Gastroesophageal sphincter (tissue), 3 donors: ENCODE data around the gene TAOK3.

Source experiments
- POLR2AphosphoS5 ChIP-seq: sonication (generic); formaldehyde crosslinking; IDR thresholded peaks from one replicate; pipeline ENCODE4 v1.6.1; 2017; ENCODE audit warnings: antibody characterized with exemption
- TF ChIP-seq, protein P1 (sequence below), 4 experiments: fragments of 200-600 bp in 2 of 4; fragments of 450-650 bp in 2 of 4; sonication (generic) in 1 of 4; IDR thresholded peaks; one replicate each; pipeline ENCODE4 v1.5.1; 2017 to 2019; ENCODE audit warnings: antibody characterized with exemption in 4 of 4, mild to moderate bottlenecking in 2 of 4, moderate library complexity in 2 of 4

DNA sequence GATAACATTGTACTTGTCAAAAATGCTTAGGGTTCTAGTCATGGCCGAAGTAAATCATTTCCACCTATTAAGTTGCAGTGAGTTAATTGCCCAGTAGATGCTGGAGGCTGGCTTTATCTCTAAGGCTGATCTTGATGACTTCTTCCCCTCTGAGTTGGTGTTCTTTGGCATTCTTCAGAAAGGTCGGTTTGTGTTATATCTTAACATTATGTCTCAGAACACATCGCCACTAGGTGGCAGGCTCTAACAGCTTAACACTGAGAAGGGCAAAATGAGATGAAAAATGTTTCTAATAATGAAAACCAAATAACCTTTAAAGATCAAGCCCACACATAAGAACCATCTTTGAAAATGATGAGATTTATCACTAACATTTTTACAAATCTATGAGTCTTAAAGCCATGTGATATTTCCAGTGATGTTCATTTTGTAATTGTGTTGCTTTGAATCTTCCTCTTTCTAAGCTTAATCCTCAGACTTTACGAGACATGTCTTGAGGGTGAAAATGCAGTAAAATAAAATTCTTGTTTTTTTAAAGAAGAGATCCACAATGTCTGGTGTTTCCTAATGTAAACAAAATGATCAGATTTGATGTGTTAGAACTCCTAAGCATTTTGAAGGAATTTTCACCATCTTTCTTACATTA is 32.3 kb upstream of the TAOK3 start:
- TF ChIP-seq, protein P1, sequence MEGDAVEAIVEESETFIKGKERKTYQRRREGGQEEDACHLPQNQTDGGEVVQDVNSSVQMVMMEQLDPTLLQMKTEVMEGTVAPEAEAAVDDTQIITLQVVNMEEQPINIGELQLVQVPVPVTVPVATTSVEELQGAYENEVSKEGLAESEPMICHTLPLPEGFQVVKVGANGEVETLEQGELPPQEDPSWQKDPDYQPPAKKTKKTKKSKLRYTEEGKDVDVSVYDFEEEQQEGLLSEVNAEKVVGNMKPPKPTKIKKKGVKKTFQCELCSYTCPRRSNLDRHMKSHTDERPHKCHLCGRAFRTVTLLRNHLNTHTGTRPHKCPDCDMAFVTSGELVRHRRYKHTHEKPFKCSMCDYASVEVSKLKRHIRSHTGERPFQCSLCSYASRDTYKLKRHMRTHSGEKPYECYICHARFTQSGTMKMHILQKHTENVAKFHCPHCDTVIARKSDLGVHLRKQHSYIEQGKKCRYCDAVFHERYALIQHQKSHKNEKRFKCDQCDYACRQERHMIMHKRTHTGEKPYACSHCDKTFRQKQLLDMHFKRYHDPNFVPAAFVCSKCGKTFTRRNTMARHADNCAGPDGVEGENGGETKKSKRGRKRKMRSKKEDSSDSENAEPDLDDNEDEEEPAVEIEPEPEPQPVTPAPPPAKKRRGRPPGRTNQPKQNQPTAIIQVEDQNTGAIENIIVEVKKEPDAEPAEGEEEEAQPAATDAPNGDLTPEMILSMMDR (IDR thresholded peaks at IDR 0.05): peak; percentile 57 to 89 (median 77)
- no peak for TF ChIP-seq POLR2AphosphoS5
